GOT3 (cell line): ENCODE results near the gene TMEM163.
"Not testable (repeated sequence)": the region's sequence is repeated elsewhere in the genome, so short reads cannot be mapped to it uniquely, and the experiment has no call there.

Source experiments
- DNase-seq: peaks from one replicate; lab custom pipeline; 2025; ENCODE audit warnings: mixed read lengths; lab: John Stamatoyannopoulos, UW

TMEM163 gene

DNA sequence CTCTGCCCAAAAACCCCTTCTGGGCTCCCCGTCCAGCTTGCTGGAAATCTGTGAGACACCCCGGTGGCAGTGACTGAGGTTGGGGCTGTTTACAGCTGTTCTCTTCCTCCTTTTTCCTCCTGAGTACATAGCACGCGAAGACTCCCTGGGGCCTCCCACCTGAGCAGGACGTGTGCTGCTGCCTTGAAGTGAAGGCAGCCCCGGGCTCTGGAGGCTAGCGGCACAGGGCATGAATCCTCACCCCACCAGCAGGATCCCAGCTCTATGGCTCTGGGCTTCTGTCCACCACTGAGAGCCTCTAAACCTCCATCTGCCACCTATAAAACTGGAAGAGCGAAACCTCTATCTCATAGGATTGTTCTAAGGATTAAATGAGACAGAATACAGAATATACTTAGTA is 182.5 kb downstream of the TMEM163 start:
- DNase-seq: no peak

DNA sequence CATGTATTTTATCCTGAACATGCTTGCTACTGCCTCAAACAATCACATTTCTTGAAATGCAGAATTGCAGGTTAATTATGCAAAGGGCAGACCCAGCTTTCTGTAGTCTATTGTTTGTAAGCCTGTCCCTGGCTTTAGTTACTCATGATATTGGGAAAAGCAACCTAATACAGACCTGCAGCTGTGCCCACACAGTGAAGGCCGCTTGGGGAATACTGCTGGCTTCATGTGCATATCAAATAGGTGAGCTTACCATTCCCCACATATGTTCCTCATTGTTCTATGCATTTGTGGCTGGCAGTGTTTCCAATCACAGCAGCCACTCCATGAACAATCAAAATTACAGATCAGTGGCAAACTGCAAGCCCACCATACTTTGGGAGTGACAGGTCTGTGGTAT is 186.3 kb downstream of the TMEM163 start:
- no peak for DNase-seq

DNA sequence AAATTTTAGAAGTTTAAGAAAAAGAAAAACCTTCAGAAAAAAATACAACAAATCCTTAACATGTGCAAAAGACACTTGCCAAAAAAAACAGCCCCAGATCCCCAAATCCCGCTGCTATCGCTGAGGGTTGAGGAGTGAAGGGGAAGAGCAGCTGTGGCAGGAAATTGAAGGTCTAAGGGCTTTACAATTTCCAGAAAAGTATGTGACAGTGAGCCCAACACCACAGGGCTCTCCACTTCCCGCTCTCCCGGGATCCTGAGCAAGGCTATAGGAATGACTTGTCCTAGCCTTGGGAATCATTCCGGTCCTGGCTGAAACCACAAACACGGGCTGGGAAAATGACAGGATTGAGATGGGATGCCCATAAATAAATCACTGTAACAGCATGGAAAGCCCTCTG is 191.4 kb downstream of the TMEM163 start:
- no peak for DNase-seq

DNA sequence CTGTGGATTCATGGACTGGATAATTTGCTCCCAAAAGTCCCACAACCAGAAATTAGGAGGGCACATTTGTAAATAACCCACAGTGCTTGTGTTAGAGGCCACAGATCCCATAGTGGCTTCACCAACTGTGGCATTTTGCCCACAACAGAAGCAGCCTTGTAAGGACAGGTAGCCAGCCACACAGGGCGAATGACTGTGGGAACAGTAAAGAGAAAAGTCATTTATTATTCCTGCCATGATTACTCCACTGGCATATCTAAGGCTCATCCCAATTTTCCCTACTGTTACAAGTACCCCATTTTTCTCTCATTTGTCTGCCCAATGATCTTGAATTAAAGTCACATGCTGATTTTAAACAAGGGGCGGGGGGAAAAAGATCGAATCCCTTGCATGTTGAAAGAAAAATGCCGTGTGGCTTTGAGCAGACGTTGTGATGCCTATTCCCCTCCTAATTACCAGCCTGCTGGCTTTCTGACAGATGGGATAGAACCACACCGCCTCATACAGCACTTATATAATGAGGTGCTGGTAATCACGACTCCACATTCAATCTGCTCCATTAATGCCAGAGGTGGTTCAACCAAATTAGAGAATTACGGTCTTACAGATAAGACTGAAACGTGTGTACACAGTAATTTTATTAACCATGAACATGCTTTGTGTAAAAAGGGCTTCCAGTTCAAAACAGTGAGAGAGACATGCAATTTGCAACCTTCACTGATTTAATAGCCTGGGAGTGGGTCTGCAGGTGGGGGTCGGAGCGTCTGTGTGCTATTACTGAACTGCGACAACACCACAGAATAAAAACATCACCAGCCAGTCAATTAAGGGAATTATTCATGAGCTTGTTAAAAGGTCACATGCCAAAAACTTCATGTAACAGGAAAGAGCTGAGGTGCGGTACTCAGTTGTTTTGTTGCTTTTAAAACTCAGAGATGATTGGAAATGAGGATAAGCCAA is 196.0 kb downstream of the TMEM163 start:
- no peak for DNase-seq

DNA sequence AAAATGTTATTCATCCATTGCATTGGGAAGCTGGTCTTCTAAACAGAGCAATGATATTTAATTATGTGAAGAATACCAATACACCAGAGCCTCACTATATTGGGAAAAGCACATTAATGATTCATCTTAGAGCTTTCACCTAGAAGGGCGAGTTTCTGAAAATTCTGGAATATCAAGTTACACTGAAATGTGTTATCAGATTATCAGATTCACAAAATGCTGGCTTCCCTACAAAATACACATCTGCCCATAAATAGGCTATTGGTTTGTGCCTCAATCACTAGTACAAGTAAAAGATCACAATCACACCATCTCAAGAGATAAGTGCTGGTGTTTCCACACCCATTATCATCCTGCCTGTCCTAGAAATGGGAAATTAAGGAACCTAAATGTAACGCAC is 200.7 kb downstream of the TMEM163 start:
- no peak for DNase-seq

DNA sequence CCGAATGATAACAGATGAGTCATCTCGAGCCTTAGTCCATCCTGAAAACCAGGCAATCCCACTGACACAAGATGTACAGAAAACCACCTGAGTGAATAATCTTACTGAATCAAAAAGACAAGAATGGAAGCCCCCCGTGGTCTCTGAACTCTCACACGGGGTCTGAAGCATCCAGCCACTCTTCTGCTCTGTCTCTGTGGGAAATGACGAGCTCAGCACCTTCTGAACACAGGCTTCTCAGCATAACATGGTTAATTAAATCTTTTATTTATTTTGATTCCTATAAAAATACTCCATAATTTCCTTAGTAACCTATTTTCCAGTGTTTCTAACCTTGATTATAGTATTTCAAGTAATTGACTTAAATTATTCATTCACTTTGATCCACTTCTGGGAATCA is 203.7 kb downstream of the TMEM163 start:
- no peak for DNase-seq

DNA sequence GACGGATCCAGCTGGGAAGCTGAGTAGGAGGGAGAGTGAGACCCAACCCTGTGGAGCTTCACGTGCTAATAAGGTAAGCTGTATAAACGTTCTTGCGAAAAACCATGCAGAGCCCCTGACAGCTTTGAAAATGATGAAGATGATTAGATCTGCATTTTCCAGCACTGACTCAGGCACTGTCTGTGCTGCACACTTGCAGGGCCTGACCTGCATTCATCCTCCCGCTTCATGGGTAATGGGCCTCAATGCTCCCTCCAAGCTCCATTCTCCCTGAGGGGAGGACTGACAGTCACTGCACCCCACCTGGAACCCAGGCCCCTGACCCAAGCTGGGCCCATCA is 205.4 kb downstream of the TMEM163 start:
- no peak for DNase-seq

DNA sequence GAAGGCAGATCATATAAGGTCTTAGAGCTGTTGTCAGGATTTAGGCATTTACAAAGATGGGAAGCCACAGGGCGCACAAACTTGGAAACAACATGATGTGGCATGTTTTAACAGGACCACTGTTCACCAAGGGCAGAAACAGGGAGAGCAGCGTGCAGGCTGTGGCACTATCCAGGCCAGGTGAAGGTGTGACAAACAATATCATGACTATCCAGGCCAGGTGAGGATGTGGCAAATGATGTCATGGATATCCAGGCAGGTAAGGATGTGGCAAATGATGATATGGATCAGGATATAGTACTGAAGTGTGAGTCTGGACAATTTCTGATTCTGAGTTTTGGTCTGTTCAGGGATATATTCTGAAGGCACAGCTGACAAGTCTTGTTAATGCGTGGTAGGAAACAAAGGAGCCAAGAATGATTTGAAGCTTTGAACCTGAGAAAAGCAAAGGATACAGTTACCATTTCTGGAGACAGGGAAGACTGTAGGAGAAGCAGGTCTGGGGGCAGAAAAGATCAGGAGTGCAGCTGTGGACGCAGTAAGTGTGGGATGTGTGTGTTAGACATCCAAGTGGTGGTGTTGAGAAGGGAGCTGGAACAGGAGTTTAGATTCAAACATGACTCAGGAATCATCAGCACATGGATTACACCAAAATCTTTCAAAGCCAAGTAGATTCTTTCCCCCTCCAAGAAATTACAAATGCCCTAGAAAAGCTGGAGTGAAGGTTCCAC is 205.9 kb downstream of the TMEM163 start:
- DNase-seq: no peak

DNA sequence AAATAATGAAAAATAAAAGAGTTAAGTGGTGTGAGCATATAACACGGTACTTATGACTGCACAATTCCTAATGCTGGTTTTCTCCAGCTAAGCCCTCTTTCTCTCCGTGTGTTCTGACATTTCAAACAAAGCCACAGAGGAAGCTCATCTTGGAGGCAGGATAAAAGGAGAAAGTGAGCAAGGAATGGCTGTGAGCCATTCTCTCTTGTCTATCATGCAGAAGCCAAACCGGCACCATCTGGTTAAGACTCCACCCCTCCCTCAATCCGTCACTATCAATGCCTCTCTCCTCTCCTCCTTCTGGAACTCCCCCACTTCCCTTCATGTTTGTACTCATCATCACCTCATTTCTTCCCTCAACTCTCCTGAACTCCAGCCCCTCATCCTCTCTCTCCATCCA is 210.4 kb downstream of the TMEM163 start:
- no peak for DNase-seq

DNA sequence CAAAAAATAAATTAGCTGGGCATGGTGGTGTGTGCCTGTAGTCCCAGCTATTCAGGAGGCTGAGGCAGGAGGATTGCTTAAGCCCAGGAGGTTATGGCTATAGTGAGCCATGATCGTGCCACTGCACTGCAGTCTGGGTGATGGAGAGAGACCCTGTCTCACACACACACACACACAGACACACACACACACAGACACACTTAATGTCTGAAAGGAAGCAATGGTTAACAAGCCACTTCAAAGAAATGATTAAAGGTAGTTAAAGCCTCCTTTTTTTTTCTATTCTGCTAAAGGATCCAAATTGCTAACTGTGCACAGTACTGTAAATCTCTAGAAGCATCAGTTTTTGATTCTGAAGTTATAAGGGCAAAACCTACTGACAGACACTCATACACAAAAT is 211.1 kb downstream of the TMEM163 start:
- no peak for DNase-seq

DNA sequence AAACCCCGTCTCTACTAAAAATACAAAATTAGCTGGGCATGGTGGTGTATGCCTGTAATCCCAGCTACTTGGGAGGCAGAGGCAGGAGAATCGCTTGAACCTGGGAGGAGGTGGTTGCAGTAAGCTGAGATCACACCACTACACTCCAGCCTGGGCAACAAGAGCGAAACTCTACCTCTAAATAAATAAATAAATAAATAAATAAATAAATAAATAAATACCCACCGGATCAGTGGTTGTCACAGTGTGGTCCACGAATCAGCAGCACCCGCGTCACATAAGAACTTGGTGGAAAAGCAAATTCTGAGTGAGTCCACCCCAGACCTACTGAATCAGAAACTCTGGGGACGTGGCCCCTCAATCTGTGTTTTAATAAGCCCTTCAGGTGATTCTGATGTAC is 211.6 kb downstream of the TMEM163 start:
- not testable (repeated sequence) for DNase-seq

DNA sequence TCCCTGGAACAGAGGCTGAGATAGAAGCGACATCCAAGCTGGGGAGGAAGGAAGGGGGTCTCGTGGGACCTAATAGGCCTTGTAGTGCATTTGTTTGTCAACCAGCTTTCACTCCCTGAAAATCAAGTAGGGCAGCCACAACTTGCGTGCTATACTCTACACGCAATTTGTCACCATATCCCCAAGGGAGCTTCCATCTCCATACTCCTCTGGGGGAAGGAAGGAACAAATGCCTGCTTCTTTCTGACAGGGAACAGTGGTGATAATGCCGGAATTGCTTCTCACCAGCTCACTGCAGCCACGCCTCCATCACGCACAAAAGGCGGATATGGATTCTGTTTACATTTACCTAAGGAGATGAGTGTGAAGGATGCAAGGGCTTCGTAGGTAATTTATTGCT is 213.4 kb downstream of the TMEM163 start:
- DNase-seq: no peak

DNA sequence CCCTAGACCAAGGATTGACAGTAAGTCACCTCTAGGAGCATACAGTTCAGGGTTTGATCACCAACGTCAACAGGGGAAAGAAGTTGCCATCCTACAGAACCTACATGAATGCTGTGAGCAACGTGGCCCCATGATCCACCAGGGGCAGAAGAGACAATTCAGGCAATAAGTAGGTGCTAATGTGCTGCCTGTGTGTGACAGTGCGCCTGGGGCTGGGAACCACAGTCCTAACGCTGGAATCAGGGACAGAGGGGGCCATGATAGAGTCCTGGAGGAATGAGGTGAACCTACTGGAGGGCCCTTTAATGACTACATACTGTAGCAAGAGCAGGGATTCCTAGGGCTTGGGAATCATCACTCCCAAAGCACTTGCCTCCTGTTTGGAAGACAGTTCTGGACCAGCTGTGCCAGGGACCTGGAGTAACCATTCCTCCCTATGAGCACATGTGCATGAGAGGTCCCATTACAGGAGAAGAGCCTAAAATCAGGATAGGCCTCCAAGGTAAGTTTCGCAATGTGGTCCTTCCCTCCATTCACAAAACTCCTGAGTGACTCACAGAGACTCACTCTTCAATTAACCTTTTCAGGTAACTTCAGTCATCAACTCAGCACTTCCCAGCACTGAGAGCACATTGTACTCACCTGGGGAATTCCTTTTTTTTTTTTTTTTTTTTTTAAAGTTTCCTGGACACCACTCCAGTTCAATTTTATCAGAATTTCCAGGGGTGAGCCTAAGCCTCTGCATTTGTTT is 214.0 kb downstream of the TMEM163 start:
- DNase-seq: no peak

DNA sequence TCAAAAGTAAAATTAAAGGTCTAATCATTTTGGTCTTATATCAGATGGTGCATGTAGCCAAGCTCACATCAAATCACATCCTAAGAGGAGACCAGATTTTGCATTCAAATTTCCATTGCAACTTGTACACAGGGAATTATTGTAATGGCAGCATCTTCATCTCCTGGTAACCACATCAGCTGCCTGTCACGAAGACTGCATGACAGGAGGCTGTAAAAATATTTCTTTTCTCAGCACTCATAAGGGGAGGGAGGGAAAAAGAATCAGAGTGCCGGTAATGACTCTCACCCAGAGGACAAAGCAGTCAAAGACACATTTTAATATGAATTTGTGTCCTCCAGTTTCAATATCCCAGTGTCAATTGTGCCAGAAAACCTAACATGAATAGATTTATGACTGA is 216.7 kb downstream of the TMEM163 start:
- no peak for DNase-seq

DNA sequence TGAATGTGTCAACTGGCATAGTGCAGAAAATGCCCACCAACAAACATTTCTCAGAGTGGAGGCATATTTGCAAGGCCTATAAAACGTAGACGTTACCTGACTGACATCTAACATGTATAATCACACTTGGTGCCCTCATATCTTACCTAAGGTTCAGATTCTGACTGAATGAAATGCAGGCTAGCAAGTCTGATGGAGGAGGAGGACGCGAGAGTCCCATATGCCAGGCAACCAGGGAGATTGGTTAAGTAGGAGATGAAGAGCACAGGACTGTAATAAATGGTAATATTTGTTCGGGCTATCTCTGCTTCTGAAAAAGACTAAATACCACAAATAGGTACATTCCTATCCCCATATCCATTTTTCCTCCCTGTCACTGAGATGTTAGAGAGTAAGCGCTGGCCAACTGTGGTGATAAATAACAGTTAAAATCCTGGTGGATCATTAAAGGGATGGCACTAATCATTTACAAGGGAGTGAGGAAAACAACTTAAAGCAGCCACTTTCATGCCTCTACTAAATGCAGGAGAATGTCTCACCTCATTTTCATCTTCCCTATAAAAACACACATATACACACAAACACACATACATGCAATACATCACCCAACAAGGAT is 217.2 kb downstream of the TMEM163 start:
- DNase-seq: no peak

DNA sequence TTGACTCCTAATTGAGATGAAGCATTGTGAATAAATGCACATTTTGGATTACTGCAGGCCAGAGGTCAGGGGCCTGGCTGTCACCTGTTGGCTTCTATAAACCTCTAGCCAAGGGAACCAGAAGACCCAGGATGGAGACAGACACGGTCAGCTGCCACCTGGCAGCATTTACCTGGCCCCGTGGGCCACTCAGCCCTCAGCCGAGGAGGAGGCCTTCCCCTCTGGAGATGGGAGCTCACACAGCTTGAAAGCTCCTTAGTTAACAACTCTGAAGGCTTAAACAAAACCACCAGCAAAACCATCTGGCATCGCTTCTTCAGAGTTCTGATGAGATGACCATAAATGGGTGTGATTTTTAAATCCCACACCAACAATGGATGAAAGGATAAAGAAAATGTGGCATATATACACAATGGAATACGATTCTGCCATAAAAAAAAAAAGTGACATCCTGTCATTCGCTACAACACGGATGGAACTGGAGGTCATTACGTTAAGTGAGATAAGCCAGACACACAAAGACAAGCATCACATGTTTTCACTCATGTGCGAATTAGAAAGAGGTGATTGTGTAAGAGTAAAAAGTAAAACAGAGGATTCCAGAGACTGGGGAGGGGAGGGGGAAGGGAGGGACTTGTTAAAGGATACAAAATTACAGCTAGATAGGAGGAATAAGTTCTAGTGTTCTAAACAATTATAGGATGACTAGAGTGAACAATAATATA is 218.4 kb downstream of the TMEM163 start:
- no peak for DNase-seq

DNA sequence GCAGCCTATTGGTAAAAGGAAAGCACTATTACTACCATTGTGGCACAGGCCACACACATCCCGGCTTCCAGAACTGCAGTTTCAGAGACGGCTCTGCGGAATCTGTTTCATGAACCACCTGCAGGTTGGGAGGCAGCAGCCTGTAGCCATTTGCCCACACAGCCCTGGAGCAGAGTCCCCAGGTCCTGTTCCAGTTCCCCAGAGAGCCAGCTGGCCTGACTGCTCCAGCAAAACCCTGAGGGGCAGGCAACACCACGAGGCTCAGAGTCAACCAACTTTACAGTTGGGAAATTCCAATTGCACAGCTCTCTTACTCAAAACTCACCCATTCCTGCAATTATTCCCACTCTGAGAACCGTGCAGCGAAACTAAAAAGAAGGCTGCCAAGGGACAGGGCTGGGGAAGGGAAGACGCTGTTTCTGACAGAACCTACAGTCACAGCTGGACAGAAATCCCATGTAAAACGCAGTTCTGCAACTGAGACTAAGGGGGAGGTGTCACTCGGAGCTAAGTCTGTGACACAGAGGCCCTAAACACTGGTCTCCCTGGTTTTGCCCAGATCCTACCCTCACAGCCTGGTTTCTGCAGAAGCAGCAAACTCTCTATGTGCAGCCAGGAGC is 219.4 kb downstream of the TMEM163 start:
- no peak for DNase-seq

DNA sequence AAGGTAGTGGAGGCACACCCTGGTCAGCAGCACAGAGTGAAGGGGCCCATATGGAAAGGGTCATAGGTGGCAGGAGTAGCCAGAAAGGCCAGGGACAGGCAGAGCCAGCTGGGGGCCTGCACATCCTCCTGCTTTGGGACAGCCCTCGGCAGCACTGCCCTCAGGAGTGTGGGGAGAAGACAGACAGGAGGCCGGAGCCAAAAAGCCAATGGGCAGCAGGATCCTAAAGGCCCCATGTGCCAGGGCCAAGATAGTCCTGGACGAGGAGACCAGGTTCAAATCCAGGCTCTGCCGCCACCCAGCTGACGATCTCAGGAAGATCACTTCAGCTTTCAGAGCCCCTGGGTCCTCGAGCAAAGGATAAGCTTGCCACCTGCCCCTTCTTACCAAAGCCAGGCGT is 220.1 kb downstream of the TMEM163 start:
- DNase-seq: no peak

DNA sequence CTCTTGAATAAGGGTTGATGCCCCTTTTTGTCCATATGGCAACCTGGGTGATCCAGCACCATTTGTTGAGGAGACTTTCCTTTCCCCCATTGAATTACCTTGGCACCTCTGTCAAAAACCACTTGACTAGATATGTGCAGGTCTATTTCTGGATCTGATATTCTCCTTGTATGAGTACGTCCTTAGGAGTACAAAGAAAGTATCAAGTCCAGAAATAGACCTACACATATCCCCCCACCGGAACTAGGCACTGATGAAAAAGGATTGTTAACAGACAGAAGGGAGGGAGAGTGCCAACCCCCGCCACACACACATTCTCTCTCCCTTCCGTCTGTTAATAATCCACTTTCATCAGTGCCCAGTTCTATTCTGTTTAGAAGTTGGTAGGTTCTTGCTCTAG is 225.0 kb downstream of the TMEM163 start:
- no peak for DNase-seq

DNA sequence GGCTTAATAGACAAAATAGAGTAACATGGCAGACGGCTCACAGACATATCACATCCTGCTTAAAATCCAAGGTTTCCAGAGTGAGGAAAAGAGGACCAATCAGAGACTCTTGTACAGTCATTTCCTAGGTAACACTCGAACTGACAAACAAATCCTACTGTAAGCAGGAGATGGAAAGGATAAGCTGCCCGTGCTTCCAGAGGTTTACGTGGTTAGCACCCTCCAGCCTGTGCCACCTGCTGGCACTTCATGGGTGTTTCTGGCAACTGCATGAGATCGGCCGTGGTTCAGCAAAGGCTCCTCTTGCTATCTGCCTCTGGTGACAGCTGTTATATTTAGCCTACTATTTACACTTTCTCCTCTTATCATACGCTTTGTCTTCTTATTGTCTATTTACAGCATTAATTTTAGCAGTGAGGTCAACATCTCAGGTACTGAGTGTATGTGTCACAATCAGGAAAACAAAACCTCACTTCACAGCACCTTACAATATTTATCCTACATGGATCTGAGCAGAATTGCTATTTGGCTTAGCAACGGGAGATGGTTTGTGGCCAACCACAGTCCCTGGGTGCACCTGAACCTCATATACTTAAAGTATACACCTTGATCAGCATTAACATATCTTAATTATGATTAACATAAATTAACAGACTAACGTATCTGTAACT is 226.9 kb downstream of the TMEM163 start:
- DNase-seq: no peak

DNA sequence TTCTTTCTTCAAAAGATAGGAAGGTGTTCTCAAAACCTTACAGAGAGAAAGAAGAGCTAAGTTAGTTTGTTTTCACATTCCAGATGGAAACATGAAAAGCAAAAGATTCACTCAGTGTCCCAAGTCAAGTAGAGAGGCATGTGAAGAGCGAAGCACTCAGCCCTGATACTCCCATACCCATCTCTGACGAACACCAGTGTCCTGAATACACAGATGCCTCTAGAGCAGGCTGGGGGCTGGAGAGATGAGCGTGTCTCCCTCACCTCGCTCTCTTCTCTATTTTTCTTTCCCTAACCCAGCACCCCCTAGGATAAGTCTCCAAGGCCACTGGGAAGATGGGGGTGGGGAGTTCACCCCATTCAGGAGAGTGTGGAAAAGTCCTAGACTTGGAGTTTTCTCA is 227.8 kb downstream of the TMEM163 start:
- DNase-seq: no peak
